Tibial nerve (tissue), 4 donors: ENCODE results near the gene ABCB9. TPM values are rescaled to one million over a fixed set of nuclear protein-coding genes. Genes with fewer than 3 reads are reported as not detected.

Experiments used
- DNase-seq, 2 donors: peaks; one replicate each; pipeline ENCODE4 v3.0.0-alpha.2; 2019; ENCODE audit warnings: low spot score in 2 of 2
- H3K27ac ChIP-seq, 4 donors: fragments of 200-600 bp; sonication (generic) in 3 of 4; one replicate each; pipeline ENCODE4 v1.5.1; 2017 to 2019; ENCODE audit warnings: mild to moderate bottlenecking in 1 of 4
- H3K27me3 ChIP-seq, 2 donors: fragments of 200-600 bp; sonication (generic) in 1 of 2; one replicate each; pipeline versions ENCODE4 v1.5.1 to v1.6.0; 2017 to 2019
- H3K36me3 ChIP-seq, 3 donors: fragments of 200-600 bp; sonication (generic); one replicate each; pipeline ENCODE4 v1.5.1; 2018 to 2019
- H3K4me1 ChIP-seq, 4 donors: fragments of 200-600 bp; sonication (generic) in 3 of 4; one replicate each; pipeline ENCODE4 v1.5.1; 2017 to 2019
- H3K4me3 ChIP-seq, 4 donors: fragments of 200-600 bp; sonication (generic) in 3 of 4; one replicate each; pipeline ENCODE4 v1.5.1; 2017 to 2019; ENCODE audit warnings: mild to moderate bottlenecking in 1 of 4, moderate library complexity in 1 of 4
- H3K9me3 ChIP-seq, 4 donors: fragments of 200-600 bp; sonication (generic) in 3 of 4; one replicate each; pipeline ENCODE4 v1.5.1; 2017 to 2019
- EP300 ChIP-seq, 2 donors: sonication (generic); formaldehyde crosslinking; IDR thresholded peaks; one replicate each; pipeline ENCODE4 v1.6.1; 2017; ENCODE audit warnings: antibody characterized with exemption in 2 of 2, mild to moderate bottlenecking in 1 of 2
- POLR2A ChIP-seq, 2 donors: fragments of 450-650 bp; IDR thresholded peaks; one replicate each; pipeline ENCODE4 v1.6.1; 2017; ENCODE audit warnings: antibody characterized with exemption in 2 of 2, mild to moderate bottlenecking in 2 of 2, moderate library complexity in 2 of 2
- WGBS, 2 donors: methylation state at CpG; one replicate each; pipeline ENCODE4 v1.1.5; 2018; 5-methylcytosine and 5-hydroxymethylcytosine counted together
- total RNA-seq, 4 donors: library from RNA; depleted of rRNA; stranded (reverse); fragments of >200 nt; gene quantifications; one replicate each; pipeline ENCODE4 v1.1.0, GENCODE V29; 2016
- TF ChIP-seq, protein P1 (sequence below), 5 experiments: fragments of 200-600 bp in 3 of 5; fragments of 450-650 bp in 2 of 5; sonication (generic) in 3 of 5; IDR thresholded peaks; one replicate each; pipeline ENCODE4 v1.5.1; 2016 to 2019; ENCODE audit warnings: antibody characterized with exemption in 5 of 5, mild to moderate bottlenecking in 3 of 5, moderate library complexity in 2 of 5

The ABCB9 gene
- total RNA-seq, 4 donors from 2014 or later: 4.2 to 11.4 (median 6.0) TPM

- DNase-seq: no peak
- Histone ChIP-seq H3K36me3 (peaks cover 0 to 73% (median 4%) of the 10 kb centered on the region in 3 donors), H3K9me3 (no peaks in the 10 kb centered on the region), H3K4me1 (no peaks in the 10 kb centered on the region), H3K27me3 (no peaks in the 10 kb centered on the region), H3K4me3 (no peak overlapping the region), H3K27ac (no peak overlapping the region)
- 83 to 92% methylated on average over 1 of the region's 1 CpG for WGBS, 2 donors
- TF ChIP-seq POLR2A (IDR thresholded peaks at IDR 0.05) (no peak), EP300 (IDR thresholded peaks at IDR 0.05) (no peak)
- TF ChIP-seq, protein P1, sequence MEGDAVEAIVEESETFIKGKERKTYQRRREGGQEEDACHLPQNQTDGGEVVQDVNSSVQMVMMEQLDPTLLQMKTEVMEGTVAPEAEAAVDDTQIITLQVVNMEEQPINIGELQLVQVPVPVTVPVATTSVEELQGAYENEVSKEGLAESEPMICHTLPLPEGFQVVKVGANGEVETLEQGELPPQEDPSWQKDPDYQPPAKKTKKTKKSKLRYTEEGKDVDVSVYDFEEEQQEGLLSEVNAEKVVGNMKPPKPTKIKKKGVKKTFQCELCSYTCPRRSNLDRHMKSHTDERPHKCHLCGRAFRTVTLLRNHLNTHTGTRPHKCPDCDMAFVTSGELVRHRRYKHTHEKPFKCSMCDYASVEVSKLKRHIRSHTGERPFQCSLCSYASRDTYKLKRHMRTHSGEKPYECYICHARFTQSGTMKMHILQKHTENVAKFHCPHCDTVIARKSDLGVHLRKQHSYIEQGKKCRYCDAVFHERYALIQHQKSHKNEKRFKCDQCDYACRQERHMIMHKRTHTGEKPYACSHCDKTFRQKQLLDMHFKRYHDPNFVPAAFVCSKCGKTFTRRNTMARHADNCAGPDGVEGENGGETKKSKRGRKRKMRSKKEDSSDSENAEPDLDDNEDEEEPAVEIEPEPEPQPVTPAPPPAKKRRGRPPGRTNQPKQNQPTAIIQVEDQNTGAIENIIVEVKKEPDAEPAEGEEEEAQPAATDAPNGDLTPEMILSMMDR (IDR thresholded peaks at IDR 0.05): no peak
These were observed 43.8 kb upstream of the ABCB9 start for GRCh38 chr12:123010110-123010509.

DNA sequence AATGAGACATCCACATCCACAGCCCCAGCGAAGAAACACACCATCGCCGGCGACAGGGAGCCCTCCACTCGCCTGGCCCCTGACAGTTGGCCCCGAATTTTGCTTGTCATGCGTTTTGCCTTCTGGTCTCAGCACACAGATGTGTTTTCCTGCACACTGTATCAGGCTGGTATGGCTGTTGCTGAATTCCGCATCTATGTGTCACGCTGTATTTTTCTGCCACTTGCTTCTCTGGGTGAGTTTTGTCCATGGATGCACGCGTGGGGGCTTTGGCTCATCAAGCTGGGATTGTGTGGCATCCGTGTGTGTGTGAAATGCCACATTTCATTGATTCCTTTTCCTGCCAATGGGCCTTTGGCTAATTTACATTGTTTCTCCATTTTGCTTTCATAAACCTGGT is 40.7 kb upstream of the ABCB9 start:
- H3K36me3 ChIP-seq: peaks cover 0 to 74% (median 0%) of the 10 kb centered on the region in 3 donors

DNA sequence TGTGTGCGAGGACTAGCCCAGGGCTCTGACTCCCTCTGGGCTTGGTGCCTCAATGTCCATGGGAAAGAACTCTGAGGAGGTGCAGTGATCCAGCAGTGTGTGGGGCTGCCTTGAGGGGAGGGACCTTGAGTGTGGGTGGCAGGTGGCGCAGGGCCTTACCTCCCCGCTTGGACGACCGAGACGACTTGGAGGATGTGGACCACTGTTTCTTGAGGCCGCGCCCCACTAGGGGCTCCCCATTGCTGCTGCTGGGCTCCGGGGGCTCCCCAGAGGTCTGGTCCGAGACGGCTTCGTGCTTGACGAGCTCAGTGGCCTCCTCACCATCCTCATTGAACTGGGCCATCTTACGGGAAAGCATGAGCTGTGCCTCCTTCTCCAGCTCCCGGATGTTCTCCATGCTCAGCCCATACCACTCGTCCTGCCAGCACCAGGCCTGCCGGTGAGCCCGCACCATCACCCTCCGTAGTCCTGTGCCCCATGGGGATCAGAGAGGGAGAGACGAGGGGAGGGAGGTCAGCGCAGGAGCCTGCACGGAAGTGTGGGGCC is 38.9 kb upstream of the ABCB9 start:
- H3K27ac ChIP-seq: no peak overlapping the region
- TF ChIP-seq EP300 (IDR thresholded peaks at IDR 0.05) (no peak), POLR2A (IDR thresholded peaks at IDR 0.05) (no peak)
- TF ChIP-seq, protein P1 (IDR thresholded peaks at IDR 0.05): no peak
- DNase-seq: no peak
- WGBS, 2 donors: 89 to 92% methylated on average over 21 to 22 of the region's 22 CpGs
- H3K27me3 ChIP-seq: no peaks in the 10 kb centered on the region
- no peaks in the 10 kb centered on the region for H3K9me3 ChIP-seq
- peaks cover 0 to 75% (median 0%) of the 10 kb centered on the region in 3 donors for H3K36me3 ChIP-seq
- H3K4me1 ChIP-seq: no peaks in the 10 kb centered on the region
- no peak overlapping the region for H3K4me3 ChIP-seq

More for the DNA sequence above, 40.7 kb upstream of the ABCB9 start:
- Histone ChIP-seq H3K4me3 (no peak overlapping the region), H3K27me3 (no peaks in the 10 kb centered on the region), H3K9me3 (no peaks in the 10 kb centered on the region), H3K27ac (no peak overlapping the region), H3K4me1 (no peaks in the 10 kb centered on the region)
- 81% methylated on average over 12 of the region's 12 CpGs for WGBS, 2 donors
- TF ChIP-seq, protein P1 (IDR thresholded peaks at IDR 0.05): no peak
- TF ChIP-seq EP300 (IDR thresholded peaks at IDR 0.05): no peak
- no peak for TF ChIP-seq POLR2A (IDR thresholded peaks at IDR 0.05)
- no peak for DNase-seq

DNA sequence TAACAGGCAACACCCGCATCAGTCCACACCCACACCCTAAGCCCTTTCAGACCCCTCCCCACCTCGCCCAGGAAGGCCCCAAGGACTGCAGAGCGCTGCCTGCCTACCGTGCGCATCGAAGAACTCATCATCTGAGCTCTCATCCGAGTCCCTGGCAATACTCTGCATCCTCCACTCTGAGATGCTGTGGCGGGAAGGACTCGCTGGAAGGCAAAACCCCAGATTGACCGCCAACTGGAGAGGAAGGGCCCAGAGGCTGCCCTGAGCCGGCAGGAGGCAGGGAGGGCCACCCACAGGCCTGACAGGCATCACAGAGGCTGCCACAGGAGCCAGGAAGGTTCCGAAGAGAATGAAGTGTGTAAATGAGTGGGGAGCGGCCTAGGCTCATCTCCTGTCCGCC is 38.0 kb upstream of the ABCB9 start:
- TF ChIP-seq EP300 (IDR thresholded peaks at IDR 0.05) (no peak), POLR2A (IDR thresholded peaks at IDR 0.05) (no peak)
- TF ChIP-seq, protein P1 (IDR thresholded peaks at IDR 0.05): no peak

GRCh38 chr12:123003257-123003656 is 37.0 kb upstream of the ABCB9 start:
- Histone ChIP-seq H3K4me1 (no peaks in the 10 kb centered on the region), H3K27ac (no peak overlapping the region), H3K36me3 (peaks cover 0 to 69% (median 0%) of the 10 kb centered on the region in 3 donors), H3K9me3 (no peaks in the 10 kb centered on the region), H3K27me3 (no peaks in the 10 kb centered on the region), H3K4me3 (no peak overlapping the region)
- TF ChIP-seq POLR2A (IDR thresholded peaks at IDR 0.05): no peak
- no peak for DNase-seq
- WGBS, 2 donors: 80 to 83% methylated on average over 6 of the region's 6 CpGs

More for the DNA sequence above, 38.0 kb upstream of the ABCB9 start:
- Histone ChIP-seq H3K4me3 (no peak overlapping the region), H3K4me1 (no peaks in the 10 kb centered on the region), H3K27ac (no peak overlapping the region), H3K9me3 (no peaks in the 10 kb centered on the region), H3K27me3 (no peaks in the 10 kb centered on the region), H3K36me3 (peaks cover 0 to 75% (median 0%) of the 10 kb centered on the region in 3 donors)
- DNase-seq: no peak
- 83 to 88% methylated on average over 10 to 14 of the region's 14 CpGs for WGBS, 2 donors
